Fibroblast of pulmonary artery (primary cell): ENCODE measurements around the gene SNTG2.

Experiments used
- DNase-seq: peaks from one replicate; pipeline ENCODE4 v3.0.0-alpha.2; 2010; ENCODE audit warnings: low read depth
- H3K4me3 ChIP-seq: replicated peaks from 2 replicates; pipeline ENCODE4 v1.5.1; 2011; ENCODE audit warnings: low read depth, mild to moderate bottlenecking, control low read depth, low read length, moderate library complexity
- CTCF ChIP-seq: IDR thresholded peaks from 2 replicates; pipeline ENCODE4 v1.5.1; 2011; ENCODE audit warnings: mild to moderate bottlenecking, control low read depth, low read length, inconsistent platforms; ENCODE audit errors: missing control alignments

Gene SNTG2

GRCh38 chr2:1308678-1309077 is 358.0 kb downstream of the SNTG2 start:
- DNase-seq, result no peak
- TF ChIP-seq CTCF, result no peak
- H3K4me3 ChIP-seq, result no peak overlapping the region

GRCh38 chr2:1309507-1309906 is 358.9 kb downstream of the SNTG2 start:
- TF ChIP-seq CTCF, result no peak
- H3K4me3 ChIP-seq, result no peak overlapping the region
- no peak for DNase-seq

- TF ChIP-seq CTCF, result no peak
- no peak for DNase-seq
- no peak overlapping the region for H3K4me3 ChIP-seq
Observed at GRCh38 chr2:1310202-1310601, 359.6 kb downstream of the SNTG2 start.

GRCh38 chr2:1310866-1311265 is 360.2 kb downstream of the SNTG2 start:
- DNase-seq, result no peak
- no peak for TF ChIP-seq CTCF
- H3K4me3 ChIP-seq, result no peak overlapping the region

GRCh38 chr2:1313240-1313924 is 362.7 kb downstream of the SNTG2 start:
- TF ChIP-seq CTCF, result no peak
- H3K4me3 ChIP-seq, result no peak overlapping the region
- no peak for DNase-seq

- no peak for TF ChIP-seq CTCF
- no peak for DNase-seq
- no peak overlapping the region for H3K4me3 ChIP-seq
Observed at GRCh38 chr2:1314254-1314653, 363.6 kb downstream of the SNTG2 start.

GRCh38 chr2:1318366-1319009 is 367.8 kb downstream of the SNTG2 start:
- H3K4me3 ChIP-seq, result no peak overlapping the region
- TF ChIP-seq CTCF, result no peak
- no peak for DNase-seq
